ENCODE results near the gene IKZF3.
A peak's percentile ranks its signal among the peaks of the same experiment; 100 is the strongest.
"Not testable (repeated sequence)": the region's sequence is repeated elsewhere in the genome, so short reads cannot be mapped to it uniquely, and the experiment has no call there.

Gene IKZF3

DNA sequence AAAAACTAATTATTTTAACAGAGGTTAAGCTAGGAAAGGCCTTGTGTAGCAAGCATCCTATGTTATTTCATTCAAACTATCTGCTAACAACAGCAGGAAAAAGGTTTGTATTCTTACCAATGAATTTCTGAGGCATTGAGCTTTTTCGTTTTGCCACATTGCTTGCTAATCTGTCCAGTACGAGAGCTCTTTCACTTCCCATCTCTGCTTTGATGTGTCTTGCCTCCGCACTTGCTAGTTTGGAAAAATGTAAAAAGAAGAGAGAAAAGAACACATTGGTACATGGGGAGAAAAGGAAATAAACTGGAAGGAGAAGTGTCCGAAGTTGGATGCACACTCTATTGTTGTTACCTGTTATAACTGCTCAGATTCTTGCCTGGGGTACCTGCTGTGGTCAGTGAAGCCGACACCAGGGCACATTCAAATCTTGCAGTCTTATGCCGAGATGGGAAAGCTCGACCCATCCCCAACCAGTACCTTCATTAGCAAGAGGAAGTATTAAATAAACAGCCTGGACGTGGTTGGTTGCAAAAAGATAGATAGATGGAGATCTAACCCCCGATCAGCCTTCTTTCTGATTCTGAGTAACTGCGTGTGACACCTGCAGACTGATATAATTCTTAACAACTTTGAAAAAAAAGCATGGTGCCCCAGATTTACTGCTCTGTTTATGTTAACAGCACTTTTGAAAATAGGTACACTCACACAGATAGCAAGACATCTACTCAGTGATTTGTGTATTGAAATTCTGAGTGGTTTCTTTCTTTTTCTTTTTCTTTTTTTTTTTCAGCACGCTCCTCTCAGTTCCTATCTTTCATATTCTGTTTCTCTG is 86.4 kb downstream of the IKZF3 start:
- ATAC-seq, result peak; percentile 85

DNA sequence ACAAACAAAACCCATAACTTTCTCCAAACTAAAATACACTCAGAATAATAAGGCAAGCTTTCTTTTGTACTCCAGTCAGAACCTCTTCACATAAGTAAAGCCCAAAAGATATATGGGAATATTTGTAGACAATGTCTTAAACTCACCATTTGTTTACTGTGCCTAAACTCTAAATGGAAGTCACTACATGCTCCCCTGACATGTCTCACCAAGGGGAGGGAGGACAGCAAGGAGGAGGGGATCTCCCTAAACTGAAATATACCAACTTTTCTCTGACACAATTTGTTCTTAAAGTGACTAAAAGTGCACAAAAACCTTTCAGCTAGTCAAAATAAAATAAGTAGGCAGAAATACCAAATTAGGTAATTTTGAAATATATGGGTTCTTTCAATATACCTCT is 87.9 kb downstream of the IKZF3 start:
- ATAC-seq, result peak; percentile 19 to 28

- peak; percentile 5 to 13 for ATAC-seq
Observed at GRCh38 chr17:39775031-39775430, 89.1 kb downstream of the IKZF3 start.

- no peak for ATAC-seq
Observed at GRCh38 chr17:39774047-39774446, 90.1 kb downstream of the IKZF3 start.

DNA sequence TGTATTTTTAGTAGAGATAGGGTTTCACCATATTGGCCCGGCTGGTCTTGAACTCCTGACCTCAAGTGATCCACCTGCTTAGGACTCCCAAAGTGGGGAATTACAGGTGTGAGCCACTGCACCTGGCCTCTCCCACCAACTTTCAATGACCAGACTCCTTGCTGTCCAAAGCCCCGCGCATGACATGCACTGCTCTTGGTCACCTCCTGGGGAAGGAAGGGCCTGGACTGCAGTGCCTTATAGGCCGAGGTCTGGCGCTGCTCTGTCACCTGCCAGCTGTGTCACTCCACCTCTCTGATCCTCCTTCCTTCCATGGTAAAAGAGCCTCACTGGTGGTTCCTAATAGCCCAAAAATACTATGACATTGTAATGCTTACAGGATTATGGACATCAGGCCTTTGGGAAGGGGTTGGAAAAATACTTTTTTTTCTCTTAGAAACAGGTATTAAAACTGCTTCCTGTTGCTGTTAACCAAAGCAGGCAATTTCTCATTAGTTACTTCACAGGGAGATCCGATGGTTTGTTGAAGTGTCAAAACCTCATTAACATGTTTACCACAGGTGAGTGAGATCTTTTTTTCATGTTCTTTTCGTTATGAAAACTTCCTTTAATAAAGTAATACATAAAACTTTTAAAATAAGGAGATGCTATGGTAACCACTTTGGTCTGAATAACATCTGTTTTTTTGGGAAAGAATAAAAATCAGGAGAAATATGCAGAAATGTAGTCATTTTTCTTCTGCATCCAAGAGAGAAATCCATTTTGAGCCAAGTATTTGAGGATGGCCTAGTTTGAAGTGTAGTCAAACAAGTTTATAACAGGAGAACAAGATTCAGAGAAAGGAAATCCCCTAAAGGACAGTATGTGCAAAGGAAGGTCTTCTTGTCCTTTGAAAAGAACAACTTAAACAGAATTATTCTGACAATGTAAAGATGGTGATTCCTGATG is 90.9 kb downstream of the IKZF3 start:
- ATAC-seq, result no peak

DNA sequence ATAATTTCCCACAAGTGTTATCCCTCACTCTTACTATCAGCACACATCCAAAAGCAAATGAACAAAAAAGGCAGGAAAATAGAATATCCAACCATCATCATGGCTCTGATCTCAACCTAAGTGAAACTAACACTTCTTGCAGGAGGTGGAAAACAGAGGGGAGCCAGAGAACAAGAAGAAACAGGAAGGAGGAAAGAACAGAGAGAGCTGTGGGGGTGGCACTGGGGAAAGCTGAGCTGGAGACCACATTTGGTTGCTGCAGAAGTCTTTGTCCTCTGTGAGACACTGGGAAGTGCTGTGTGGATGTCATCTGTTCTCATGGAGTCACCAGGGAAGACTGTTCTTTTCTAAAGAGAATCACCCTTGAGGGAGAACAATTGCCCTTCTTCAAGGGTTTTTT is 91.7 kb downstream of the IKZF3 start:
- no peak for ATAC-seq

DNA sequence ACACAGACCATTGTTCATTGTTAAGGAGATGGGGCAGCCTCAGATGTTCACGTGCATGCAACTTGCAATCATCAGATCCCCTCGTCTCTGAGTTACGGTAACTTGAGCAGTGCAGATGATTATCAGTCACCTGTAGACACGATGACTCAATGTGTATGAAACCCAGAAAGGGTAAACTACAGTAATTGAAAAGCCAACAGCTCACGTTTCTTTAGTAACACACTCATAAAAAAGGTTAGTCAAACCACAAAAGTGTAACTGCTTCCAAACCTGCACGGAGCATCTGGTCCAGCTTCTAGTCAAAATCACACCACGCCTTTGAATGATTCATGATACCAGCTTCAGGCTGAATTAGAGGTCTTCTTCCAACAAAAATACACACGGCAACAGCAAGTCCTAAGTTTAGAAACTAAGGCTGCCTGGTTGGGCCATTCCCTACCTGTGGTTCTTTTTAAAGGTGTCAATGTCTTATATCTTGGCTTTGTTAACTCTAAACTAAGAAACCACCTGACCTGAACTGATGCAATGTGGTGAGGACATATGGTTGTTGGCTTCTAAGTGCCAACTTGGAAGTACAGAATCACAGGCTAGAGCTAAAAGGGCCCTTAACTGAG is 94.0 kb downstream of the IKZF3 start:
- peak; percentile 85 to 86 for ATAC-seq

DNA sequence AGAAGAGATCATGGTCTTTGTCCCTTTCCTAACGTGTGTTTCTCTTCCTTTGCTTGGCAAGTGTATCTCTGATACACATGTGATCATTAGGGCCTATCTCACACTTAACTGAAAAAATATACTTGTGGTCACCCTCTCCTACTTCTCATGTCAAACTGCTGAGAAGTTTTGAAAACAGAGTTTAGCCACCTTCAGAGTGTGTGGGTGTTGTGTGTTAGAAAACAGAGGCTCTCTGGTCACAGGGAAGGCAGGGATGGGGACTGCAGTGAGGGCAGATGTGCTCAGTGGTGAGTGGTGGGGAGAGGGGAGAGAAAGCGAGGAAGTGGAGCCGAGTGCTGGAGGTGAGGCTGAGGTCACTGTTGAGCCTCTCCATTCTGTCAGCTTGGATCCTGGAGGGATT is 97.0 kb downstream of the IKZF3 start:
- ATAC-seq, result no peak

DNA sequence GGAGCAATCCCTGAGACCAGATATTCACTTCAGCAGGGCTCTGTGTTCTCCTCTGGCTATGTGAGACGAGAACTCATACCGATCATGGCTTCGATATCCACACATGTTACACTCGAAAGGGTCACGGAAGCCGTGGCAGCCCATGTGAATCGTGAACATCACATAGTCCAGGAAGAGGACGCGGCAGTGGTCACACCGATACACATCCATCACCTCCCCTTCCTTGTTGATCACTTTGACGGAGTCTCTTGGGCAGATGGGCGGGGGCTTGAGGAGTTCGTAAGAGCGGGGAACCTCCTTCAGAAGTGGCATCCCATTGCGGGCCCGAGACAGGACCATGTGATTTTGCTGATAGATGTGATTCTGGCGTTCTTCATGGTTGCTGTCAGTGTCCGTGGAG is 98.3 kb downstream of the IKZF3 start:
- ATAC-seq, result no peak

GRCh38 chr17:39765175-39765574 is 98.9 kb downstream of the IKZF3 start:
- no peak for ATAC-seq

DNA sequence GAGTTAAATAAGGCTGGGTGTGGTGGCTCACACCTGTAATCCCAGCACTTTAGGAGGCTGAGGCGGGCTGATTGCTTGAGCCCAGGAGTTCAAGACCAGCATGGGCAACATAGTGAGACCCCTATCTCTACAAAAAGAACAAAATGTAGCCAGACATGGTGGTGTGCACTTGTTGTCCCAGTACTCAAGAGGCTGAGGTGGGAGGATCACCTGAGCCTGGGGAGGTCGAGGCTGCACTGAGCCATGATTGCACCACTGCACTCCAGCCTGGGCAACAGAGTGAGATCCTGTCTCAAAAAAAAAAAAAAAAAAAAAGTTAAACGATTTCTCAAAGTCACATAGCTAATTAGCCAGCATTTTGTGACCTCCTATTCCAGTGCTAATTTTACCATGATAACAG is 99.9 kb downstream of the IKZF3 start:
- ATAC-seq, result not testable (repeated sequence)

GRCh38 chr17:39763051-39763820 is 100.9 kb downstream of the IKZF3 start:
- ATAC-seq, result no peak

DNA sequence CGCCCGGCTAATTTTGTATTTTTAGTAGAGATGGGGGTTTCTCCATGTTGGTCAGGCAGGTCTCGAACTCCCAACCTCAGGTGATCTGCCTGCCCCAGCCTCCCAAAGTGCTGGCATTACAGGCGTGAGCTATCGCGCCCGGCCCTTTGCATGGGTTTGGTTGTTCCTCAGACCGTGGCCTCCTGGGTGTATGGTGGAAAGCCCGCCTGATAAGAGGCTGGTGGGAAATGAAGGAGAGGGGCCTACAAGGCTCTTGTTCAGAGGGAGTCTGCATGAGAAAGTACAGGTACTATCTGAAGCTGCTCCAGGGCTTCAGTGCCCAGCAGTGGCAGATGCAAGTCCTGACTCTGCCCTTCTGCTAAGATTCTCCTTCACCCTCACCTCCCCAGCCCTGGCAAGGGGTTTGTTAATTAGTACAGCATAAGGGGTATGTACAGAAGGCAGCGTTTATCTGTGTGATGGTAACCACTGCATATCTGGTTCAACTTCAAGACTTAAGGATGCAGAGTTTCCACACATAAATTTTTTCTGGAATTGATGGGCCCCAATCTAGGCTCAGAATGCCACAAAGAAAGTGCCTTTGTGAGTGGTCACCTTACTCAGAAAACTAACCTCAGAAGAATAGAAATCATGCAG is 102.1 kb downstream of the IKZF3 start:
- peak in 1 of 2 donors; percentile 5 for ATAC-seq

DNA sequence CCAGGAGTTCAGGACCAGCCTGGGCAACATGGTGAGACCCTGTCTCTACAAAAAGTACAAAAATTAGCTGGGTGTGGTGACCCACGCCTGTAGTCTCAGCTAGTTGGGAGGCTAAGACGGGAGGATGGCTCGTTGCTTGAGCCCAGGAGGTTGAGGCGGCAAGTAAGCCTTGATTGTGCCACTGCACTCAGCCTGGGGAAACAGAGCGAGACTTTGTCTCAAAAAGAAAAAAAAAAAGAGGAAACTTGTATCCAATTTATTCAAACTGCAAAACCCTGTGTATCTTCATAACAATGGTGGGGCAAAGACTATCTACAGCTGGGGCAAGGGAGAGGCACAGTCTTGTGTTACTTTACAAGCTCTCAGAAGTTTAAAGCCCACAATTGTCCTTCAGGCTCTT is 104.9 kb downstream of the IKZF3 start:
- no peak for ATAC-seq

- ATAC-seq, result peak; percentile 25 to 37
Observed at GRCh38 chr17:39757931-39758873, 105.9 kb downstream of the IKZF3 start.

DNA sequence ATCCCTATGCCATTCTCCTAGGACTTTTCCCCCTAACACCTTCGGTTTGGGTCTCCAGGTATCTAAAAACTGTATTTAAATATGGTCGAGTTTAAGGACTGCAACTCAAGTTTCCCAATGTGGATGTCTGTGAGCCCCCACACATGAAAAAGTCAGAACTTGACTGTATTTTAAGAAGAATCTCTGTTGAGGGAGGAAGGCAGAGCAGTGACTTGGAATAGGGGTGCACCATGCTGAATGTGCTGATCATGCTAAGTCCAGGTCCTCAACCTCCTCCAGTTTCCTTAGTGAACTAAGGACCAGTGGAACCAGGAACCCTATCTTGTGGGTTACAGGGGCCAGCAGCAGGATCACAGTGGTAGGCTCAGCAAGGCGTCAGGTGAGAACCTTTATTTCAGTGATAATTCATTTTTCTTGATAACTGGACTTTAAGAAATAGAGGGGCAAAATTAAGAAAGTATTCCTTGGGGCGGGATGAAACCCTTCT is 106.9 kb downstream of the IKZF3 start:
- no peak for ATAC-seq

DNA sequence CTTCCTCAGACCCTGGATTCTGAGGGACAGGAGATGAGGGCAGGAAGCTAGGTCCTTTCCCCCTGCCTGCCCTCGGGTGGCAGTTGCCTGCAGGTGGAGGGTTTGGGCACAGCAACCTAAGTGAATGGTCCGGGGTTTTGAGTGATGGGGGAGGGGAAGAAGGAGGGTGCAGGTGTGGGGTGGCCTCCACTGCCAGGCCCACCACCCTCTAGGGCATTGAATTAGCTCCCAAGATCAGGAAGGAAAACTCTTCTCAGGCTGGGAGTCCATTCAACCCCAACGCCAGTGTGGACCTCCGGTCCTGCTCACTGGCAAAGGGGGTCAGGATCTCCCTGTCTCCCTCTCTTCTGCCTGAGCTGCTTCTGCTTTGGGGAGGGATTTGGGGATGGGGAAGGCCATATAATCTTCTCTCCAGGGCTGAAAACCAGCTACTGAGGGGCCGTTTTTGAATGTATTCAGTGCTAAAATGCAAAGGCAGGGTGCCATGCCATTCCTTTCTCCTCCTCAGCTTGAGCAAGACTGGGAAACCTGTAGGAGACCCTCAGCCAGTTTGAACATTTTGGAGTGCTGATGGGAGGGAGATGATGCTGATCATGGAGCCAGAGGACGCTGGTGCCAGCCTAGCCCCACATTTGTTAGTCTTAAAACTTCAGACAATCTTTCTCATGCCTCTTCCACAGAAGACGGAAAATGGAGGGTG is 107.6 kb downstream of the IKZF3 start:
- no peak for ATAC-seq

DNA sequence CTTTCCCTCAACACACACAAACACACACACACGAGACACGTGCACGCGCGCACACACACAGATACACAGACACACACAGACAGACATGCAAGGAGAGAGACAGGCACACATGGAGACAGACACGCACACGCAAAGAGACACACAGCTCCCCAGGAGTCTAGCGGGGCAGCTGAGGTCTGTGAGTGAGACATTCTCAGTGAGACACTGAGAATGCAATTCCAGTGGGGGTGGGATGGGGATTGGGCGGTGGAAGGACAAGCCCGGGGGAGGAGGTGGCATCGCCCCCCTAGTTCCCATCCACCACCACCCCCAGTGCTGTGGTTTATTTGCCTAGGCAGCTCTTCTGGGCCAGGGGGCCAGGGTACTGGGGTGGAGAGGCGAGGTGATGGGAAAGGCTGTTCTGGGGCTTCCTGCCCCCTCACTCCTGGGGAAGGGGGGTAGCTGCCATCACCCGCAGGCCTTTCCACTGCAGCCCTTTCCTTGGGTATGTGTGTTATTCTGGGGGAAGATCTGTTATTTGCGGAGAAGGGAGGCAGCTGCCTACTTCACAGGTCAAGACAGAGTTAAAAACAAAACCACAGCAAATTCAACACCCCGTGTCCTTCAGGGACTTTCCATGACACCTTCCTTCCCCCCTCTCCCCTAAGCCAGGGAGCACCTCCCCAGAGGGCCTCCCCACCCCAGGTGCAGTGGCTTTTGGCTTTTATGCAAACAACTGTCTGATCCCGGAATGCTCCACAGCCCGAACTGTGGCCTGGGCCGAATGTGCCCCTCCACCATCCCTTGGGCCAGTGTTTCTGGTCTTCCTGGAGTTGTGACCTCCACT is 108.3 kb downstream of the IKZF3 start:
- ATAC-seq, result no peak

- ATAC-seq, result no peak
Observed at GRCh38 chr17:39754958-39755553, 109.1 kb downstream of the IKZF3 start.
